H1 (cell line): Measurements from ENCODE around the gene PLCB4. TPM values are rescaled to one million over a fixed set of nuclear protein-coding genes. Genes with fewer than 3 reads are reported as not detected.

ENCODE experiments used
- ASH2L ChIP-seq: fragments of 200-600, 300-600 bp; sonication (generic); IDR thresholded peaks from one replicate; pipeline ENCODE4 v1.7.1; 2017; ENCODE audit warnings: low read length
- NANOG ChIP-seq: IDR thresholded peaks from 2 replicates; pipeline ENCODE4 v1.6.1; 2011; ENCODE audit warnings: low read length, low read depth, mild to moderate bottlenecking, inconsistent platforms; ENCODE audit not compliant: insufficient read depth, poor library complexity, severe bottlenecking
- POLR2AphosphoS5 ChIP-seq: IDR thresholded peaks from 2 replicates; pipeline ENCODE4 v1.6.1; 2011; ENCODE audit warnings: low read depth, low read length
- RAD21 ChIP-seq, 2 experiments: IDR thresholded peaks in 1 of 2; conservative IDR thresholded peaks in 1 of 2; 2 replicates each; pipeline ENCODE4 v1.6.1; 2011; ENCODE audit warnings: low read depth in 2 of 2, low read length in 2 of 2, improper control_type of control experiment in 1 of 2, inconsistent platforms in 1 of 2, mild to moderate bottlenecking in 1 of 2, moderate library complexity in 1 of 2
- TEAD4 ChIP-seq: IDR thresholded peaks from 2 replicates; pipeline ENCODE4 v1.6.1; 2012; ENCODE audit warnings: low read depth, low read length, inconsistent platforms, mixed read lengths
- polyA plus RNA-seq, 7 experiments: library from polyadenylated mRNA; depleted of rRNA in 3 of 7; stranded (reverse) in 5 of 7; unstranded in 2 of 7; fragments of >200 nt in 5 of 7; fragments of 200-250 nt in 2 of 7; gene quantifications; 1 replicate in 5 of 7; 2 replicates in 1 of 7; 4 replicates in 1 of 7; pipeline versions ENCODE4 v1.2.1 to v1.2.3, GENCODE V29; 2011 to 2013; ENCODE audit warnings: missing spikeins in 2 of 7, mixed read lengths in 2 of 7
- total RNA-seq: library from RNA; stranded (reverse); fragmentation: NEBNext Ultra II Directional; extraction: Animal tissue kit (Norgen Biotek cat#: 25700); gene quantifications from 2 replicates; pipeline ENCODE4 v1.2.1, GENCODE V29; 2021
- TF ChIP-seq, protein P1 (sequence below): IDR thresholded peaks from 2 replicates; pipeline ENCODE4 v1.6.1; 2012; ENCODE audit warnings: inconsistent platforms
- TF ChIP-seq, protein P2 (sequence below): IDR thresholded peaks from 2 replicates; pipeline ENCODE4 v1.6.1; 2012; ENCODE audit warnings: inconsistent platforms

The PLCB4 gene
- total and polyA plus RNA-seq, 2 of the 8 experiments (the other 6 are each of a cell fraction or from before 2014, with no cell fraction given), result 3.2 to 14.1 TPM

- no peak for TF ChIP-seq NANOG
- TF ChIP-seq ASH2L, result no peak
- no peak for TF ChIP-seq POLR2AphosphoS5
- TF ChIP-seq, protein P1, sequence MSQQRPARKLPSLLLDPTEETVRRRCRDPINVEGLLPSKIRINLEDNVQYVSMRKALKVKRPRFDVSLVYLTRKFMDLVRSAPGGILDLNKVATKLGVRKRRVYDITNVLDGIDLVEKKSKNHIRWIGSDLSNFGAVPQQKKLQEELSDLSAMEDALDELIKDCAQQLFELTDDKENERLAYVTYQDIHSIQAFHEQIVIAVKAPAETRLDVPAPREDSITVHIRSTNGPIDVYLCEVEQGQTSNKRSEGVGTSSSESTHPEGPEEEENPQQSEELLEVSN, result no peak
- no peak for TF ChIP-seq TEAD4
- no peak for TF ChIP-seq RAD21 (IDR thresholded peaks at IDR 0.05 in 1 of 2, conservative IDR thresholded peaks at IDR 0.05 in 1 of 2; ENCODE audit: low read depth in 2 of 2, low read length in 2 of 2)
- TF ChIP-seq, protein P2, sequence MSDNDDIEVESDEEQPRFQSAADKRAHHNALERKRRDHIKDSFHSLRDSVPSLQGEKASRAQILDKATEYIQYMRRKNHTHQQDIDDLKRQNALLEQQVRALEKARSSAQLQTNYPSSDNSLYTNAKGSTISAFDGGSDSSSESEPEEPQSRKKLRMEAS, result no peak
Observed at GRCh38 chr20:9214685-9215084, 145.8 kb downstream of the PLCB4 start (continued).
